ENCODE measurements around the gene SPHK2. TPM values are rescaled to one million over a fixed set of nuclear protein-coding genes. Genes with fewer than 3 reads are reported as not detected.
A peak's percentile ranks its signal among the peaks of the same experiment; 100 is the strongest.

The SPHK2 gene
- polyA plus RNA-seq, 1 experiment, result 4.6 TPM

DNA sequence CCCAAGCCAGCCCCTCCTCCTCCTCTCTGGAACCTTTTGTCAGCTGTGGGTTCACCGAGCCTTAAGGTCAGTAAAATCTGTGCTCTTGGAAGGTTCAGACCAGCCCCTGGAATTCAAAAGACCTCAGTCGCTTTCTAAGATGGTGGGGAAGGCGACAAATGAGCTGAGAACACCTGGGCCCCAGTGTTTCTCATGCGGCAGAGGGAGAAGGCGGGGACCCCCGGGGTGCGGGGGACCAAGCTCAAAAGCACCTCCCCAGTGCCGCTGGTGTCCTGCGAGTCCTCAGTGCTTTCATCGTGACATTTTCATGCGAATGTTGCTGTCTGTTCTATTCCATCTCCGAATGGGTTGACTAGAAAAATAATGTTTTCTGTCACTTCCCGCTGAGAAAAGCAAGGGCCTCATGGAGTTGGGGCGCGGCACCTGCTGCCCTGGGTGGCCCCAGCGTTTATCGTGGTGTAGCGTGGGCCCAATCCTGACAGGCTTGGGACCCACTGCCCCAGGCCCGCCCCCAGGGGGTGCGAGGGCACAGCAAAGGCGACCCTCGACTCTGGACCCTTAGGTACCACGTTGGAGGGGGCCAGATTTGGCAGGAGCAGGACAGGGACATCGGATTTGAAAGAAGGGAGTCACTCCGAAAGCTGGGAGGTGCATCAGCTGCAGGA is 54.3 kb downstream of the SPHK2 start:
- CTCF ChIA-PET, result interaction anchor here (0.5 to 1.1 kb wide), 3 partner anchors 20 to 169 kb away, joined by 3 read pairs; no protein-coding TSS in a partner anchor
- peaks cover 7% of the 10 kb centered on the region for H3K27me3 ChIP-seq (ENCODE audit: control insufficient read depth, insufficient read depth, low read length)
- POLR2A ChIA-PET, result no interaction called here
- TF ChIP-seq, protein P1, sequence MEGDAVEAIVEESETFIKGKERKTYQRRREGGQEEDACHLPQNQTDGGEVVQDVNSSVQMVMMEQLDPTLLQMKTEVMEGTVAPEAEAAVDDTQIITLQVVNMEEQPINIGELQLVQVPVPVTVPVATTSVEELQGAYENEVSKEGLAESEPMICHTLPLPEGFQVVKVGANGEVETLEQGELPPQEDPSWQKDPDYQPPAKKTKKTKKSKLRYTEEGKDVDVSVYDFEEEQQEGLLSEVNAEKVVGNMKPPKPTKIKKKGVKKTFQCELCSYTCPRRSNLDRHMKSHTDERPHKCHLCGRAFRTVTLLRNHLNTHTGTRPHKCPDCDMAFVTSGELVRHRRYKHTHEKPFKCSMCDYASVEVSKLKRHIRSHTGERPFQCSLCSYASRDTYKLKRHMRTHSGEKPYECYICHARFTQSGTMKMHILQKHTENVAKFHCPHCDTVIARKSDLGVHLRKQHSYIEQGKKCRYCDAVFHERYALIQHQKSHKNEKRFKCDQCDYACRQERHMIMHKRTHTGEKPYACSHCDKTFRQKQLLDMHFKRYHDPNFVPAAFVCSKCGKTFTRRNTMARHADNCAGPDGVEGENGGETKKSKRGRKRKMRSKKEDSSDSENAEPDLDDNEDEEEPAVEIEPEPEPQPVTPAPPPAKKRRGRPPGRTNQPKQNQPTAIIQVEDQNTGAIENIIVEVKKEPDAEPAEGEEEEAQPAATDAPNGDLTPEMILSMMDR (IDR thresholded peaks at IDR 0.05; ENCODE audit: low read depth, low read length), result no peak
- no peak overlapping the region for H3K4me3 ChIP-seq (ENCODE audit: low read depth, low read length)
- no peaks in the 10 kb centered on the region; the same call in 1 of the 2 replicates for H3K9me3 ChIP-seq (ENCODE audit: control insufficient read depth, insufficient read depth, low read length)
- DNase-seq (ENCODE audit: low read depth, low spot score), result no peak
- H3K27ac ChIP-seq (ENCODE audit: low read depth, low read length), result no peak overlapping the region

DNA sequence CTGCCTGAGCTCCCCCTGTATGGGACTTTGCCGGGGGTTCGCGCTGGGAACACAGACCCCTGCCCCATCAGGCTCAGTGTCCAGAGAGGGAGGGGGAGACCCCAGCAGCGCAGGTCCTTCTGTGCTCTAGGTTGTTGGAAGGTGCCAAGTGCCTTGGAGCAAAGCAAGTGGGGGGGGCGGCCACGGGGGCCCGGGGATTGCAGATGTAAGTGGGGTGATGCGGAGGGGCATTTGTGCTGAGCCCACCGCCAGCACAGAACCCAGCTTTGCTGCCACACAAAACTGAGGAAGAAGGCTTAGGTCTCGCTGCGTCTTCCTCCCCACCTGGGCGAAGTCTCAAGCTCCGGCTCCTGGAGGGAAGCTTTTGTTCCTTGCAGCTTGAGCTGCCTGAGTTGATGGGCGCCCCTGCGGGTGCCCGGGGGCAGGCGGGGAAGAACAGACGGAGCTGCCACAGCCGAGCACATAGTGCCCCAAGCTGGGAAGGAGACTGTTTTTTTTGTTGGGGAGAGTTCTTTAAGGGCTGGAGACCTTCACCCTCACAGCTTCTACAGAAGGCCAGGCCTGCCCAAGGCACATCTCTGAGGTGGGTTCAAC is 55.0 kb downstream of the SPHK2 start:
- Histone ChIP-seq H3K27me3 (ENCODE audit: control insufficient read depth, insufficient read depth, low read length) (peaks cover 7% of the 10 kb centered on the region), H3K27ac (ENCODE audit: low read depth, low read length) (no peak overlapping the region), H3K4me3 (ENCODE audit: low read depth, low read length) (no peak overlapping the region), H3K9me3 (ENCODE audit: control insufficient read depth, insufficient read depth, low read length) (no peaks in the 10 kb centered on the region; the same call in 1 of the 2 replicates)
- DNase-seq (ENCODE audit: low read depth, low spot score), result no peak
- TF ChIP-seq, protein P1 (IDR thresholded peaks at IDR 0.05; ENCODE audit: low read depth, low read length), result no peak
- ChIA-PET CTCF (interaction anchor here (0.7 to 2.3 kb wide), 13 partner anchors 9 to 117 kb away, joined by 3 to 22 read pairs (median 5); partner anchors contain the start of genes CA11 and FUT2), POLR2A (no interaction called here)

DNA sequence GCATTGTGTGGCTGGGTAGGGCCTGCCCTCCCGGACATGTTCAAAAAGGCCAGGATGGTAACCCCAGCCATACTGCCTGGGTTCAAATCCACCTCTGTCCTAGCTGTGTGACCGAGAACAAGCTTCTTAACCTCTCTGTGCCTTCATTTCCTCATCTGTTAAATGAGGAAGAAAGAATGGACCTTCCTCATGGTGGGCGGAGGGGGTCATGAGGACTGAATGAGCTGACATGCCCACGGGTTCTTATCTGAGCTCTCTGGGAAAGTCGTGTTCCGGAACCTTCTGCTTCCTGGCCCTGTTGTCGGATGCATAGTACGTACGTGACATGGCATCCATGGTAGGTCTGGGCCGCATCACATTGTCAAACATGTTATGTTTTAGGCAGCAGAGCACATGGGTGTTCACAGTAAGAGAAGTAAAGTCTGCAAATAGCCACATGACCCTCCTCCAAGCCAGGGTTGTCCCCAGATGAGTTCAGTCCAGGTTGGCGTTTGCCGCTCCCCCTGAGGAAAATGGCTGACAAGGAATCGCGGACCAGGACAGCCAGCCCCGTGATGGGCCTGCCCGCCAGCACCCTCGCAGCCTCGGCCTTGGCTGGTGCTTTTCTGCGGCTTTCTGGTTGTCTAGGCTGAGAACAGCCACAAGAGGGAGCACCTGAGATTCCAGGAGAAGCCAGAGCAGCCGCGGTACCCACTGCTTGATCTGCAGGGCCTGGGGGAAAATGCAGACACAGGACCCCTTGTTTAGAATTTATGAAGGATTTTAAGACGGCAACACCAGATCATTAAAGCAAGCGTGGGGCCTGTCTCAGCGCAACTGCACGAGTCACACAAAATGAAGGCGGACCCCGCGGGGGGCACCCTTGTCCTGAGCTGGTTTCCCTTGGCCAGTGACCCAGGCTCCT is 55.9 kb downstream of the SPHK2 start:
- Histone ChIP-seq H3K4me3 (ENCODE audit: low read depth, low read length) (no peak overlapping the region), H3K9me3 (ENCODE audit: control insufficient read depth, insufficient read depth, low read length) (peaks cover 3% of the 10 kb centered on the region; the same call in 1 of the 2 replicates), H3K27me3 (ENCODE audit: control insufficient read depth, insufficient read depth, low read length) (peaks cover 7% of the 10 kb centered on the region), H3K27ac (ENCODE audit: low read depth, low read length) (no peak overlapping the region)
- CTCF ChIA-PET, result interaction anchor here (0.5 to 2.3 kb wide), 21 partner anchors 10 to 117 kb away, joined by 3 to 22 read pairs (median 4); partner anchors contain the start of genes CA11 and FUT2
- POLR2A ChIA-PET, result no interaction called here
- no peak for DNase-seq (ENCODE audit: low read depth, low spot score)
- TF ChIP-seq, protein P1 (IDR thresholded peaks at IDR 0.05; ENCODE audit: low read depth, low read length), result peak; percentile 86

DNA sequence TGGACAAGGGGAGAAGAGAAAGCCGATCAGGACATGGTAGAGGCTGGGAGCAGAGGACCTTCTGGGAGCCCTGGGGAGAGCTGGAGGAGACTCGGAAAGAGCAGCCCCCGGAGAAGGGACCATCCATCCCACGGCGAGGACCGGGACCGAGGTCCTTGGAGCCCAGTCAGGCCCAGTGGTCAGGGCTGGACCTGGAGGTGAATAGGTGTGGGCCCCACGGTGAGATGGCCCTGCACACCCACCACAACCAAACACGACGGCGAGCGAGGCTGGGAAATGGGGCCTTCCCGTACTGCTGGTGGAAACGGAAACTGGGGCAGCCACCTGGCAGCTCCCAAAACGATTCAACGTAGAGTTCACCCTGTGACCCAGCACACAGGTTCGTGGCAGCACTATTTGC is 57.2 kb downstream of the SPHK2 start:
- DNase-seq (ENCODE audit: low read depth, low spot score), result no peak
- peaks cover 7% of the 10 kb centered on the region for H3K27me3 ChIP-seq (ENCODE audit: control insufficient read depth, insufficient read depth, low read length)
- H3K27ac ChIP-seq (ENCODE audit: low read depth, low read length), result no peak overlapping the region
- H3K9me3 ChIP-seq (ENCODE audit: control insufficient read depth, insufficient read depth, low read length), result peaks cover 3% of the 10 kb centered on the region; the same call in 1 of the 2 replicates
- POLR2A ChIA-PET, result no interaction called here
- TF ChIP-seq, protein P1 (IDR thresholded peaks at IDR 0.05; ENCODE audit: low read depth, low read length), result no peak
- CTCF ChIA-PET, result interaction anchor here (1.1 kb wide), 1 partner anchor 15 kb away, joined by 3 read pairs; no protein-coding TSS in a partner anchor
- H3K4me3 ChIP-seq (ENCODE audit: low read depth, low read length), result no peak overlapping the region

Data from AG04450 (cell line).